NCI-H226 (cell line): ENCODE data around the gene NFX1.

Experiments
- DNase-seq: peaks from one replicate; pipeline ENCODE4 v3.0.0-alpha.2; 2015

The NFX1 gene

DNA sequence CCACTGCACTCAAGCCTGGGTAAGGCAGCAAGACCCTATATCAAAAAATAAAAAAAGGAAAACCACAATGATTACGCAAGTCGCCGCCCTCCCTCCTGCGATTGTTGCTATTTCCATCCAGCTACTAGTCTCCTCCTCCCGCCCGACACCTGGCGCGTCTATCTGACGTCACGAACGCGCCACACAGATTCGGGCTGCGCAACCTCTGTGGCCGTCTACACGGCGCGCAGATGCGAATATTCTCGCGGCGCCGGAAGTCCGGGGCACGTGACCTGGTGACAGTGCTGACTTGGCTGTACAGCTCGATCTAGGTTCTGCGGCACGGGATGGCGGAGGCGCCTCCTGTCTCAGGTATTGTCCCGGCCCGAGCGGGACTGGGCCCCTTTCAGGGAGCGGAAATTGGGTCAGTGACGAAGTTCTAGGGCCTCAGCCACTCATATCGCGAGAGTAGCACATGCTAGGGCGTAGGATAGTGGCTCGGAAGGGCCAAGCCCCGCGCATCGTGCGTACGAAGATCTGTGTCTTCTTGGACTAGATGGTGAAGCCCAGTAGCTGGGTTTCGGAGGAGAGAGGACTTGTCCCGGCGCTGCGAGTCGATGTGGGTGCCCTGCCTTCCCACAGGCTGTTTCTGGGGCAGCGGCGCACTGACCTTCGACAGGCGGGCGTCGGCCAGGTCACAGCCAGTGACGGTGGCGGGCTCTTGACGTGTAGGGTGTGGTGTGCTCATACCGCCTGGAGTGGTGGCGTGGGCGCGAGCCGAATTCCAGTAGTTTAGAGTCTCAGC, at the start of gene NFX1:
TSS of gene NFX1 (plus strand) at position 270 of the 784 bp plus-strand sequence. CDS start at position 327, 57 bp downstream.
- DNase-seq: peak; percentile 86

DNA sequence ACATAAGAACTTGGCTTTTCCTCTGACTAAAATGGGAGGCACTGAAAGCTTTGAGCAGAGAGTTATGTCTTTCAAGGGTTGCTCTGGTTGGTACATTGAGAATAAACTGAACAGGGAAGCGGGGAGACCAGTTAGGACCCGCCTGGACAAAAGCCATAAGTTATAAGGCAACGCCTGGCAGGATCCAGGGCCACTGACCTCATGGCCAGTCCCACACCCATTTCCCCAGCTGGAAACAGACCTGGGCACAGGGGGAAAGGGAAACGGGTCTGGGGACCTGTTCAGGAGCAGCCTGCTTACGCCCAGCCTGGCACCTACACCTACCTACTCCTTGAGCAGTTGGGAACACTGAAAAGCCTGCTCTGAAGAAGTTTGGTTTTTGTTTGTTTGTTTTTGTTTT, 49.0 kb upstream of the NFX1 start:
- no peak for DNase-seq

DNA sequence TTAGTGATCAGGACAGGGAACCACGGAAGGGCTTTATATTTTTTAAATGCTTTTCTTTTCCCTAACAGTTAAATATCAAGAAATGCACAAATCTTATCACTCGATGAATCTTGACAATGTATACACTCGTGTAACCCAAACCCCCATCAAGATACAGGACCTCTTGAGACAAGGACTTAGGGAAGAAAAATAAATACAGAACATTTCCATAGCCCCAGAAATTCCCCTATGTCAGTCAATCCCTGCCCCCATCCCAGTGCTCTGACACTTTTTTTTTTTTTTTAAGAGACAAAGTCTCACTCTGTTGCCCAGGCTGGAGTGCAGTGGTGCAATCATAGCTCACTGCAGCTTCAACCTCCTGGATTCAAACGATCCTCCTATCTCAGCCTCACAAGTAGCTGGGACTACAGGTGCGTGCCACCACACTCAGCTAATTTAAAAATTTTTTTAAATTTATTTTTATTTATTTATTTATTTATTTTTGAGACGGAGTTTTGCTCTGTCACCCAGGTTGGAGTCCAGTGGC, 47.6 kb upstream of the NFX1 start:
- no peak for DNase-seq

DNA sequence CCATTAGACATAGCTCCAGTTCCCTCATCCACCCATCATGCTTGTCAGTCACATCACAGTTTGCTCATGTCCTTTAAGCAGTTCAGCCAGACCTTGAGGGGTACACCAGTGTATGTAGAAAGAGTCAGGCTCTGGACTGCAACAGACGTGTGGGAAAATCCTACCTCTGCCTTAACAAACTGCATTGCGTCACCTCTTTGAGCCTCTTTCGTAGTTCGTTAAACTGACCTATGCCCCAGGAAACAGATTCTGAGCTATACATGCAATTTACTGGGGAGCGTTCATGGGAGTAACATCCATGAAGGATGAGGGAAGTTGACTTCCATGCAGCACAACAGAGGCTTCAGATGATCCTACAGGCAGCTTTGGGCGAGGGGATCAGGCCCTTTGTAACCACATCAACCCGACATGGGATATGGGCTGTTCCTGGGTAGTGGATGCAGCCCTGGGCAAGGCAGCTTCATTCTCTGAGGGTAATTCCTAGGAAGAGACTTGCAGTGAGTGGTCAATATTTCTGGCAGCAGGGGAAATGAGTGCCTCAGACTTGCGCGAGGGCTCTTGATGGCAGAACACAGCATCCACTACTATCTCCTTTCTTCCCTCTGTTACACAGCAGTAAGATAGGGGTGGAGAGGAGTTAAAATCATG, 46.1 kb upstream of the NFX1 start:
- DNase-seq: no peak

DNA sequence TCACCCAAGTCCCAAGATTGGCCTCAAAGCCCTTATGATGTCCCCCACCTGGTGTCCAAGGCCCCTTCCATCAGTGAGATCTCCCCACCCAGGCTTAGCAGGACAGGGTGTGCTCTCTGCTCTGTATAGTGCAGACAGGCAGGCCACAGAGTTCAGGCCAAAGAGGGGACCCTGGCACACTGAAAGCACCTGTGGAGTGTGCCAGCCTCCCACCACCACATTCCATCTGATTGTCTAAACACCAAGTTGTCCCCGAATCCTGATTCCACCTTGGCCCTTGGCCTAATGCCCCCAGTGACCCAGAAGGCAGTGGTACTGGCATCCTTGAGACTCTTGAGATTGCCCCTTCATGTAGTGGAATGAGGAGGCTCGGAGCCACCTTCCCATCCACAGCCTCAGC, 45.0 kb upstream of the NFX1 start:
- no peak for DNase-seq

DNA sequence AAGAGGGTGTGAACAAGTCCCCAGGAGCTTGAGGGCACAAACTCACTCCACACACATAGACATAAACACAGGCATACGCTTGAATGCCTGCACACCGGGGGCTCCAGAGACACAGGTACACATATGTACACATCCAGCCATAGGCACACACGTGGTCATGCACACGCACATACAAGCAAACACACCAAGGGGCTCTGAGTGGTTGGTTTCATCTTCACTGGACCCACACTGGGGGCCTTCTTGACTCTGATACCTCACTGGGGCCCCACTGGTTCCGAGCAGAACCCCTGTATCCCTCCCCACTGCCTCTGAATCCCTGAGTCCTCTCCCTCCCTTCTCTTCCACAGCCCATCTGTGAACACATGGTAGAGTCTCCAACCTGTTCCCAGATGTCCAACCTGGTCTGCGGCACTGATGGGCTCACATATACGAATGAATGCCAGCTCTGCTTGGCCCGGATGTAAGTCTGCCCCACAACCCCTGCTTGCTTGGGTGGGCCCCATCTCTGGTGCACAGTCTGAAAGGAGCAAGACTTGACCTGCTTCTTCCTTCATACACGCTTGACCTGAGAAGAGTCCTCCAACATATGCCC, 44.0 kb upstream of the NFX1 start:
- no peak for DNase-seq

DNA sequence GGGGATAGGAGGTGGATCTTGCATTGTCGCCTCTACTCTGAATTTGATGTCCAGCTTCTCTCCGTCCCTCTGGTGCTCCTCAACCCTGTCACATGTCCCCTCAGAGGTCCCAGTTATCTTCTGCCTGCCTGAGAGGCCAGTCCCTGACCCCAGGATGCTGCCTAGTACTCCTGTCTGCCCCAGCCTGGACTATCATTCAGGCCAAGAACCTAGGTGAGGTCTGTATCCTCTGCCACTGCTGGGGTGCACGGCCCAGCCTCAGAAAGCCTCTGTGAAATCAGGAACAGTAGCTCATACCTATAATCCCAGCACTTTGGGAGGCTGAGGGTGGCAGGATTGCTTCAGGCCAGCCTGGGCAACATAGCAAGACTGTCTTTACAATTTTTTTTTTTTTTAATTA, 41.7 kb upstream of the NFX1 start:
- DNase-seq: no peak

DNA sequence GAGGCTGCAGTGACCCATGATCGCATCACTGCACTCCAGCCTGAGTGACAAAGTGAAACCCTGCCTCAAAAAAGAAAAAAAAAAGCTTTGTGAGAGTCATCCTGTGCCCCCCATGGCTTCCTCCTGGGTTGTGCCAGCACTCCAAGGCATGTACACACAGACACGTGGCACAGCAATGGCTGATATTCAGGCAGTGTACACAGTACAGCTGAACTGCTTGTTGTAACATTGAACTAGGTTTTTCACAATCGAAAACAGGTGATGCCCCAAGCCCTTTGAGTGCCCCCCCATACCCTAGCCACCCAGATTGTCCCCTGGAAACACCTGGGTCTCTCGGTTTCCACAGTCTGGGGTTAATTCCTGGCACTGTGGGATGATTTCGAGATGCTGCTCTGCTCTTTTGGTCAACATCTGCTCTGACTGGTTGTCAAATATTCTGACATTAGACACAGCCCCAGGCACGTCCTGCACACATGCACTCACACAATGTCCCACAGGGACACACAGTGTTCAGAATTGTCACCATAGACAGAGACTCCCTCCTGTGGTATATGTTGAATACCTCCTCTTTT, 41.1 kb upstream of the NFX1 start:
- no peak for DNase-seq

DNA sequence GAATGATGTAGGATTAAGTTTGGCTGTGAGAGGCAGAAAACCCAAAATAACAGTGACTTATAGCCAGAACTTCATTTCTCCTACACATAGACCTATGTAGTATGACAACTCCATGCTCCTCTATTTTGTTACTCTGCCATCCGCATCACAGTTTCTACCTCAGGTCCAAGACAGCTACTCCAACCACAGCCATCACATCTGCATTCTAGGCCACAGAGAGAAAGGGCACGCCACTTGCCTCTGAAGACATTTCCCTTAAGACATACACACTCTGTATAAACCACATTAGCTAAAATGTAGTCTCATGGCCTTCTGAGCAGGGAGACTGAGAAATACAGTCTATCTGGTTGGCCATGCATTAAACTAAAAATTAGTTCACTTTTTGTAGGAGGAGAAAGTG, 40.3 kb upstream of the NFX1 start:
- no peak for DNase-seq

DNA sequence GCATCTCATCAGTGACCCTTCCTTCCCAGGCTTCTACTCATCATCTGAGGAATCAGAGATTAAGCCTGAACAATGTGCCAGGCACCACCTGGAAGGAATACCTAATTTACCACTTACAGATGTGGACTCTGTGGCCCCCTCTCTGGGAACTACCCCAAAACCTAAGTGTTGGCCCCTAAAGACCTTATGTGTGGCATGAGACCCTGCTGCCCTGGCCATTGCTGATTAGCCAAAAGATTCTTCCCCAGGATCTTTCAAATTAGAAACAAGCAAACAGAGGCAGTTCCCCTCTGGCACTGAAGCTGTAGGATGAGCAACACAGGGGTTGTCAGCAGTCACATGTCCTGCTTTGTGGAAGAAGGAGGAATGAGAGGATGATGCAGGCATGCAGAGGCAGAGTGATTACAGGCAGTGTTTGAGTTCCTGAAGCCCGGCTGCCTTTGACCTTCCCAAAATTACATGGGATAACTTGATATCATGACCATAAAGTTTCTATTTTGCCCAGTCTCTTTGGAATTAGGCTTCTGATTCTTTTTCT, 39.8 kb upstream of the NFX1 start:
- no peak for DNase-seq

DNA sequence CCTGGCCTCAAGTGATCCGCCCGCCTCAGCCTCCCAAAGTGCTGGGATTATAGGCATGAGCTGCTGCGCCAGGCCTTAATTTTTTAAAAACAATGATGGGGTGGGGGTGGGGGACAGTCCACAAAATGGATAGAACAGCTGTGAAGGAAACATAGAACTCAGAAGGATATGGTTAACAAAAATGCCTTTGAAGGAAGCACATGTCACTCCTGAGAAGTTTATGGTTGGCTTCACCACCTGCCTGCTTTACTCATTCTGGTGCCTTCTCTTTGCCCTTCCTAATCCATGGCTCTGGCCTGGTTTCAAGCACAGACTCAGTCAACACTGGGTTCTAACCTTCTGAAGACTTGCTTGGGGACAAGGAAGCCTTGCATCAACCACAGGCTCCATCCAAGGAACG, 36.1 kb upstream of the NFX1 start:
- DNase-seq: no peak

DNA sequence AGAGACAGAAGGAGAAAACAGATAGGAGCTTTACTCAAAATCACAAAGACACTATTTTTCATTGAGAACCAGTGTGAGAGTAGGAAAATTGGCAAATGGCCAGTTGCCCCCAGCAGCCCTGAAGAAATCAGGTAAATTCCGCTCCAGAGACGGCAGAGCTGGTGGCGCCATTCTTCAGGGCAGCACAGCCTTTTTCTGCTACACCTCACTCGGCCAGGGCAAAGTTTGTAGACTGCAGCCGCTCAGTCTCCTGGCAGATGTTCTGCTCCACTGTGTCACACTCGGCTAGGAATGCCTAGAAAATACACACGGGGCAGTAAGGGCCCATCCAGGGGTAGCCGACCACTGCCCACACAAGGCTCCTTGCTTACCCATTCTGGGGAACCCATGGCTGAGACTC, 35.3 kb upstream of the NFX1 start:
- DNase-seq: no peak

DNA sequence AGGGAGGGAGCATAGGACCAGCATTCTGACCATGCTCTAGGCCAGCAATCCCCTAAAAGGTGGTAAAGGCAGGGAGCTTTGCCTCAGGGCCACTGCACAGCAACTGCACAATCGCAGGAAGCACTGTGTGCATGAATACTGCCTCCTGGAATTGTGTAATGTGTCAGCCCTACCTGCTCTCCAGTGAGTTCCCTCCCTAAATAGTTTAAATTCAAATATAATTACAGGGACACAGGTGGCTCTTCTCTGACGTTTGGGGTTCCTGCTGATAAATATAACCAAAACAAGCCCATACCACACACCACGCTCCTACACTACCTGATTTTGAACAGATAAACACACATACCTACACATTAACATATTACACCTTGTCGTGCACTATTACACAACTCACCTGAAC, 34.8 kb upstream of the NFX1 start:
- no peak for DNase-seq

DNA sequence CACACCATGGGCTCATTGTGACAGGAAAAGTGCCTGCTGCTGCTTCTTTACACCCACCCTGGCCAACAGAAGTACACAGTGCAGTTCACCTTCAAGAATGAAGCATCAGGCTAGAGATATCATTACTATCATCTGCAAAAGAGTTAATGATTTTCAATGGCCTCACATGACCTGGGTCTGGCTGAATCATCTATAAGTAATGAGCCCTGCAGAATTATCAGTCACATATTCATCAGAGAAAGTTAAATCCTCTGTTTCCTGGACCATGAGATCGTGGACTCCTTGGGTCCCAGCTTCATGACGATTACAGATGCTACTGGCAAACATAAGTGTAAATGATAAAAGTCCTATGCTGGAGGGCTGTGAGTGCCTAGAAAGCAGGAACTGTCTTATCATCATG, 34.1 kb upstream of the NFX1 start:
- DNase-seq: no peak

DNA sequence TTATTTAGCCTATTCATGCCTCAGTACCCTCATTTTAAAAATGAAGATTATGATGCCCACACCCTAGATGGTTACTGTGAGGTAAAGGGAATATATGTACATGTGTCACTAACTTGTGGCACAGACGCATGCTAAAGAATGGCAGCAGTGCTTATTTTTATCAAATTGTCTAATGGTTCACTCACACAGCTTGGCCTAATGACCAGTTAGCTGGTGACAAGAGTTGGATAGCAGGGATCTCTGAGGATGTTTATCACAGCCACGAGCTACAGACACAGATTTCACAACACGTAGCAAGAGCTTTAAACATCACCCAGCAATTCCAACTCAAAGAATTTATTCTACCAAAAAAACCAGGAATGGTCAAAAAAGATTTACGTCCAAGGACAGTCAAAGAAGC, 33.0 kb upstream of the NFX1 start:
- DNase-seq: no peak

DNA sequence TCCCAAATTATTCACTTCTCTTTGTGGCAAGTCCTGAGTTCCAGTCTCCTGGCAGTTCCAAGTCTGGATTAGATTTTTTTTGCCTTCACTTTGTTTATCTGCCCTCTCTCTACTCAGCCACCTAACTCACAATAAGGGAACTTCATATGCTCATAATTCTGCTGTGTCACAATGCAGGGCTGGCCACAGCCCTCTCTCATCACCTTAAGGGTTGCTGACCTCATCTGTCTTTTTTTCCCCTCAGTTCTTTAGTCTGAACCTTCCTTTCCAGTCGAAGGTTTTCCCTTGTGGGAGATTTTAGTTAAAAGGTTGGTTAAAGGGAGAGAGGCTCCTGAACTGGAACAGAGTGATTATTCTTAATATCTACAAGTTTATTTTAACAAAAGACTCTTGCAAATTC, 29.9 kb upstream of the NFX1 start:
- no peak for DNase-seq

DNA sequence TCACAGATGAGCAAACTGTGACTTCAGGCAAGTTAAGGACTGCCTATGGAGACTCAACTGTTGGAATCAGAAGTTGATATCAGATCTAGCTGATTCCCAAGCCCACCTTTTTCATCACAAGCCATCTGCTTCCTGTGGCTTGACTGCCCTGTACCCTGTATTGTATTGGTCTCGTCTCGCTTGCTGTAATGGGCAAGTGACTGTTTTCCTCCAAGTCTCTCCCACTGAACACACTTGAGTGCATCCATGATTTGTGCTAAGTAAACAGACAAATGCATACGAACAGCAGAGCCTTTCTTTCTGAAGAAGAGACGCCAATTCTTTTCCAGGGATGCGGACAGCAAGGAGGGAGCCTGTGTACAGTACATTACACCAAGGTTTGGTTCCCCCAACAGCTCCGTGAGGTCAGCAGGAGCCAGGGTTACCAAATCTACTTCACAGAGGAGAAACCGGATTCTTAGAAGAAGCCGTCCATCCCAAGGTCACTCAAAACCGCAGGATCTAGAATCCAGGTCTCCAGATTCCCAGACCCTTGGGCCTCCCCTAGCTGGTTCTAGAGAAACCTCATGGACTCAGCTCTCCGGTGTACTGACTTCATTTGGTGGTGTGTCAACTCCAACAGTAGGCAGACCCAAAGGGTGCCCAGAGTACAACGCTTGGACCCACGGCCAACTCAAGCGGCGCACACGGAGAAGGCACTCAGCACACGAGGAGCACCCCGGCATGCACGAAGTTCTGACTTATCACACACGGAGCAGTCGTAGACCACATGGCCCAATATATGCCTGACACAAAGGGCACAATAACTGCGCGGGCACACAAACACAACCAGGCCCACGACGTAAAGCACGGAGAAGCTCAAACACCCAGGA, 26.9 kb upstream of the NFX1 start:
- no peak for DNase-seq

DNA sequence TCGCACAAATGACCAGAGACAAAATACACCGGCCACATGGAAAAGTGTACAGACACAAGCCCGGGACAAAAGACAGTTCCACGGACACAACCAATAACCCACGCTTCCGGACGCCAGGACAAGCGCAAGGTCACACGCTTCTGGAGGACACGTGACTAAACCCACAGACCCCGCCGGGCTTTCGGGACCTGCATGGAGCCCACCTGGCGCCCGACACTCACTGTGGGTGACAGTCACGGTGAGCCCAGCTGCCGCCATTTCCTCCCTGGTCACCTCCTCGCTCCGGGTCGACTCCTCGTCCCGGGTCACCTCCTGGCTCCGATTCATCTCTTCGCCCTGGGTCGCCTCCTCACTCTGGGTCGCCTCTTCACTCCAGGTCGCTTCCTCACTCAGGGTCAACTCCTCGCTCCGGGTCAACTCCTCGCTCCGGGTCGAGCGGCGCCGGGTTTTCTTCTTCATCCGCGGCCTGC, 26.3 kb upstream of the NFX1 start:
- no peak for DNase-seq

DNA sequence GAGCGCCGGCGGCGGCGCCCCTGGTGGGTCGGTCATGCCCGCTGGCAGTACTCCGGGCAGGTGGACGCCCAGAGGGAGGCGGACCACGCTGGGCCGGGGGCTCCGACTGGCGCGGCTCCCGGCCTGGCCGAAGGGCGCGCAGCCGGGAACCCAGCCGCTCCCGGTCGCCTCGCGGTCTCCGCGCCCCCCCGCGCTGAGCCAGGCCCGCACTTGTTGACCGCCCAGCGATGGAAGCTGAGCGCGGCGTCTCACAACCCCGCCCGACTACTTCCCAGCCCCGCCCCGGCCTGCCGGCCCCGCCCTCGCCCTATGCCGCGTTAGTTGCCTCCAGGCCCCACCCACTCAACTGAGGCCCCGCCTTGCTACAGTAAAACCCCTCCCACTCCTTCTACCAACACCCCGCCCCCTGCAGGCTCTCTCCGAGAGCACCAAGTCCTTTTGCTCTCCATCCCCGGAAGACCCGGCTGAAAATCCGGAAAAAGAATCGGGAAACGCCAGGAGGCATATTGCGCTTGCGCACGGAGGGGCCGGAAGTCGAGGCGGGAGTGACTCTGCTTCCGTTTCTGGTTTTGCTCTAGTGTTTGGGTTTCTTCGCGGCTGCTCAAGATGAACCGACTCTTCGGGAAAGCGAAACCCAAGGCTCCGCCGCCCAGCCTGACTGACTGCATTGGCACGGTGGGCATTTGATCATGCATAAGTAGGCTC, 25.7 kb upstream of the NFX1 start, which contains the start of the genes BAG1 and CHMP5:
TSS of gene BAG1 (minus strand) at position 236 of the 705 bp plus-strand sequence.
TSS of gene CHMP5 (plus strand) at position 577 of the 705 bp plus-strand sequence. CDS start at position 607, 30 bp downstream.
- DNase-seq: peak; percentile 85

DNA sequence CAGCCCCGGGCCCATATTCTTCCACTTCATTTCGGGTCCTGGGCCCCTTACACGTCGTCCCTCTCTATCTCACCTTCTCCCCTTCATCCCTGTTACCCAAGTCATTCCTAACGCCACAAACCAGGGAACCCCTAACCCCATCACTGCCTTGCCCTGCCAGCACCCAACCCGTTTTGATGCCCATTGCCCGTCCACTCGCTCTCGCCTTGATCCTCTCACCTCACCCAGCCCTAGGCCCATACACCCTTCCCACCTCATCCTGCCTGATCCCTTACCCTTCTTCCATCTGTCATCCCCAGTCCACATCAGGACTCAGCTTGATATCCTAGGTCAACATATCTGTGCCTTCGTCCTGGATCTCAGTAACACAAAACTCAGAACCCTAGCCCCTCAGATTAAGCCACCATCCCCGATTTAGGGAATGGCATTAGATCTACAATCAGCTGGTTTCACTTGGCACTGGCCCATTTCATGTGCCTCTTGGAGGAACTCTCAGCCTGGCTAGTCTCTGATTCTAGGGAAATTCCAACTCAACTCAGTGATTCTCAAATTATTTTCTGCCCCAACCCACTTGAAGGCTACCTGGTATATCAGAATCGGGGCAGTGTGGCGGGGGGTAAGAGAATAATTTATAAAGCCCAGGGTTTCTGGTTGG, 25.0 kb upstream of the NFX1 start:
- DNase-seq: no peak
